OCI-LY1 (cell line): ENCODE data around the gene F10.

ENCODE experiments used
- CTCF ChIP-seq: fragments of 200-600 bp; sonication (generic), shearing (Covaris generic); IDR thresholded peaks from 2 replicates; pipeline ENCODE4 v1.5.1; 2017; ENCODE audit warnings: mild to moderate bottlenecking, antibody characterized with exemption, low read length, moderate library complexity, mixed read lengths
- EZH2 ChIP-seq: fragments of 200-600 bp; sonication (generic), shearing (Covaris generic); IDR thresholded peaks from 2 replicates; pipeline ENCODE4 v1.8.0; 2017; ENCODE audit warnings: borderline replicate concordance, mixed run types, mild to moderate bottlenecking, antibody characterized with exemption, low read length, moderate library complexity, mixed read lengths

DNA sequence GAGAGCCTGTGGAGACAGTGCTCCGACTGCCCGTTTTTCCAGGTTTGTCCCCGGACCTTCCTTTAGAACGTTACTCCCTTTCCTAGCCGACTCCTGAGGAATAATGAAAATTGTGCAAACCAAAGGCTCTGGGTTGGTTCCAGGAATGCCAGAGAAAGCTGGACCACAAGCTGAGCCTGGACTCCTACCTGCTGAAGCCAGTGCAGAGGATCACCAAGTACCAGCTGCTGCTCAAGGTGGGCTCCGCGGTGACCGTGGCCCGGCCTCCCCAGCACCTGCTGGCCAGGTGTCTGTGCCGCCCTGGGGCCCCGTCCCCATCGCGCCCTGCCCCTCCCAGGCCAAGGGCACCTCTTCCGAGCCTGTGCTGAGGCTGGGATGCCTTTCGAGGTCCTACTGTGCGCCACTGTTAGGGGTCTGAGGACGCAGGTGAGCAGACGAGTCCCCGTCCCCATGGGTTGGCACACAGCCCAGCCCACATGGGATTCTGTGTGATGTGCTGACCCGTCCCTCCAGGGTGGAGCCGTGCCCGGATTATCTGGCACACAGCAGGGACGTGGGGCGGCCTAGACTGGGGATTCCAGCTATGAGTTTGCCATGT is 37.6 kb upstream of the F10 start:
- TF ChIP-seq CTCF (no peak), EZH2 (no peak)
